ENCODE measurements around the gene DPEP1. TPM values are rescaled to one million over a fixed set of nuclear protein-coding genes. Genes with fewer than 3 reads are reported as not detected.

DPEP1 gene
- total and polyA plus RNA-seq, 4 donors = 0.26 to 8.9 (median 0.95) TPM

DNA sequence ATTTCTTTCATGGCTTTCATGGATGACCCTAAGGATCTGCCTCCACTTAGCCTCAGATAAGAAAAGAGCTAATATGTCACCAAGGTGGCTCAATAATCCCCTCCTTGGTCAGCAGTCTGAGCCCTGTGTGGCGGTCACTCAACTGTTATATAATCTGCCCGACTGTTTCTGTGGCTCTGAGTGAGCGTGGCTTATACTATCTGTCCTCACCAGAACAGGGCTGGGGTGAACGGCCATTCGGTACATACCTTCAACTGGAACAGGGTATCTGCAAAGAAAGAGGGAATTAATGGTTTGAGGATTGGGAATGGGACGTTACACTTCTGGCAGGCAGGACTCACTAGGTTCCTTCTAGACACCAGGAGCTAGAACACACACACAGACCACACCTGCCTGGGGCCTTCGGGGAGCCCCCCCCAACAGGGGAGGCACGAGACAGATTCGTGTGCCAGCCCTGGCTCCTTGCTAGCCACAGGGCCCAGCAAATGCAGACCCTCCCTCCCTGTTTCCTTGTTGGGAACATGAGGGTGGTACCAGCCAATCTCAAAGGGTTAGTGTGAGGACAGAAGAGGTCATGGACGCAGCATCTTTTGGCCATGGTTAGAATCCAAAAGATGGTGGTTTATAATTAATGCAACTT lies 40.3 kb downstream of the DPEP1 start:
- Histone ChIP-seq H3K27ac (ENCODE audit: low read depth in 1 of 2, low read length in 1 of 2) (no peak overlapping the region), H3K4me1 (ENCODE audit: control insufficient read depth in 5 of 5, insufficient read depth in 5 of 5, low read length in 5 of 5) (peaks cover 5 to 13% (median 7%) of the 10 kb centered on the region in 5 donors), H3K9ac (ENCODE audit: insufficient read depth in 1 of 2, low read length in 2 of 2) (no peak overlapping the region), H3K9me3 (ENCODE audit: control insufficient read depth in 4 of 4, insufficient read depth in 3 of 4, low read length in 3 of 4) (no peaks in the 10 kb centered on the region), H3K36me3 (ENCODE audit: control insufficient read depth in 4 of 4, insufficient read depth in 4 of 4, low read length in 4 of 4) (peaks cover 3 to 20% (median 5%) of the 10 kb centered on the region in 4 donors), H3K27me3 (ENCODE audit: control insufficient read depth in 3 of 3, insufficient read depth in 3 of 3, low read length in 2 of 3) (no peaks in the 10 kb centered on the region), H3K4me3 (no peak overlapping the region)
- TF ChIP-seq, protein P1, sequence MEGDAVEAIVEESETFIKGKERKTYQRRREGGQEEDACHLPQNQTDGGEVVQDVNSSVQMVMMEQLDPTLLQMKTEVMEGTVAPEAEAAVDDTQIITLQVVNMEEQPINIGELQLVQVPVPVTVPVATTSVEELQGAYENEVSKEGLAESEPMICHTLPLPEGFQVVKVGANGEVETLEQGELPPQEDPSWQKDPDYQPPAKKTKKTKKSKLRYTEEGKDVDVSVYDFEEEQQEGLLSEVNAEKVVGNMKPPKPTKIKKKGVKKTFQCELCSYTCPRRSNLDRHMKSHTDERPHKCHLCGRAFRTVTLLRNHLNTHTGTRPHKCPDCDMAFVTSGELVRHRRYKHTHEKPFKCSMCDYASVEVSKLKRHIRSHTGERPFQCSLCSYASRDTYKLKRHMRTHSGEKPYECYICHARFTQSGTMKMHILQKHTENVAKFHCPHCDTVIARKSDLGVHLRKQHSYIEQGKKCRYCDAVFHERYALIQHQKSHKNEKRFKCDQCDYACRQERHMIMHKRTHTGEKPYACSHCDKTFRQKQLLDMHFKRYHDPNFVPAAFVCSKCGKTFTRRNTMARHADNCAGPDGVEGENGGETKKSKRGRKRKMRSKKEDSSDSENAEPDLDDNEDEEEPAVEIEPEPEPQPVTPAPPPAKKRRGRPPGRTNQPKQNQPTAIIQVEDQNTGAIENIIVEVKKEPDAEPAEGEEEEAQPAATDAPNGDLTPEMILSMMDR (IDR thresholded peaks at IDR 0.05; ENCODE audit: control extremely low read depth, extremely low read depth) = no peak
- ATAC-seq (ENCODE audit: insufficient read depth, low FRiP score) = no peak
- DNase-seq = no peak
- WGBS, 2 donors = 91 to 92% methylated on average over 10 of the region's 10 CpGs

DNA sequence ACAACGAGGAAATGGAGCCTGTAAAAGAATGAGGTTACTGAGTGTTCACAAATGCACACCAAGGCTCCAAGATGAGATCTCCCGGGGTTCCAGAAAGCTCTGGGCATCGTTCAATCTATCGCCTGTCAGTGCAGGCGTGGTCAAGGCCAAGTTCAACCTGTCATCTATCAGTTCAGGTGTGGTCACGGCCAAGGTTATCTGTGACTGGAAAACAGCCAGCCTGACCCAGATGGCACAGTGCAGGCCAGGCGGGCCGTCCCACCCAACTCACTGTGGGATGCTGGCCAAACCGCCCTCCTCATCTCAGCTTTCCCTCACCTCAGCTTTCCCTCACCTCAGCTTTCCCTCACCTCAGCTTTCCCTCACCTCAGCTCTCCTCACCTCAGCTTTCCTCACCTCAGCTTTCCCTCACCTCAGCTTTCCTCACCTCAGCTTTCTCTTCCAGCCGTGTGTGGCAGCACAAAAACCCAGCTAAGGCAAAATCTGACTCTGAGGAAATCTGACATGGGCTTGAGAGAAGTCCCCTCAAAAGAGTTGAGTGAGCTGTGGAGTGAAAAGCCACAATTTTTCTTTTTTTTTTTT lies 41.7 kb downstream of the DPEP1 start:
- DNase-seq = no peak
- no peak for ATAC-seq (ENCODE audit: insufficient read depth, low FRiP score)
- WGBS, 2 donors = 89 to 93% methylated on average over 10 of the region's 10 CpGs
- Histone ChIP-seq H3K36me3 (ENCODE audit: control insufficient read depth in 4 of 4, insufficient read depth in 4 of 4, low read length in 4 of 4) (peaks cover 2 to 11% (median 3%) of the 10 kb centered on the region in 4 donors), H3K27me3 (ENCODE audit: control insufficient read depth in 3 of 3, insufficient read depth in 3 of 3, low read length in 2 of 3) (no peaks in the 10 kb centered on the region), H3K9me3 (ENCODE audit: control insufficient read depth in 4 of 4, insufficient read depth in 3 of 4, low read length in 3 of 4) (no peaks in the 10 kb centered on the region), H3K4me3 (no peak overlapping the region), H3K27ac (ENCODE audit: low read depth in 1 of 2, low read length in 1 of 2) (no peak overlapping the region), H3K4me1 (ENCODE audit: control insufficient read depth in 5 of 5, insufficient read depth in 5 of 5, low read length in 5 of 5) (peaks cover 5 to 19% (median 8%) of the 10 kb centered on the region in 5 donors), H3K9ac (ENCODE audit: insufficient read depth in 1 of 2, low read length in 2 of 2) (no peak overlapping the region)
- TF ChIP-seq, protein P1 (IDR thresholded peaks at IDR 0.05; ENCODE audit: control extremely low read depth, extremely low read depth) = no peak

DNA sequence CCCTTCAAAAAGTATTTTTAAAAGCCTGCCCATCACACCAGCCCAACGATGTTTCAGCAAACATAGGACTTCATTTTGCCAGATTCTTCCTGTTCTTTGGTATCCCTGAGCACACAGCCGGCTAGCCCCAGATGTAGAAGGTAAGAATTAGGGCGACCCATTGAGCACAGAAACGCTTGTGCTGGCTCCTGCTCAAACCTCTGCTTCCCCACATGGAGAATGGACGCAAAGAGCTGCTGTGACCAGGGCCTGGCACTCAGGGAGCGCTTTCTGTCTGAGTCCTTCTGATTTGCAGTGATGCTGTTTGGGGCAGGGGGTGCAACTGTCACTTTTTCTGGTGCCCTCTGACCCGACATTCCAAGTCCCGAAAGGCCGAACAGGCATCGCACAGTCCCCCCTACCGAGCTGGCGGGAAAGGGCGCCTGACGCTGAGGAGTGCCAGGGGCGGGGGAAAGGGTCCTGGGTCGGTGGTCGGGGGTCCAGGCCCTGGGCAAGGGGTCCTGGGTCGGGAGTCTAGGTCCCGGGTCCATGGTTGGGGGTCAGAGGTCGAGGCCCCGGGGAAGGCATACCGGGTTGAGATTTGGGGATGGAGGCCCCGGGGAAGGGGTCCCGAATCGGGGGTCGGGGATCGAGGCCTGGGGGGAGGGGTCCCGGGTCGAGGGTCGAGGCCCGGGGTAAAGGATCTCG lies 43.1 kb downstream of the DPEP1 start:
- Histone ChIP-seq H3K27me3 (ENCODE audit: control insufficient read depth in 3 of 3, insufficient read depth in 3 of 3, low read length in 2 of 3) (no peaks in the 10 kb centered on the region), H3K9me3 (ENCODE audit: control insufficient read depth in 4 of 4, insufficient read depth in 3 of 4, low read length in 3 of 4) (no peaks in the 10 kb centered on the region), H3K9ac (ENCODE audit: insufficient read depth in 1 of 2, low read length in 2 of 2) (peak overlapping the region in 1 of 2 donors; percentile 63), H3K36me3 (ENCODE audit: control insufficient read depth in 4 of 4, insufficient read depth in 4 of 4, low read length in 4 of 4) (peaks cover under 1 to 16% (median 8%) of the 10 kb centered on the region in 4 donors), H3K4me3 (peak overlapping the region; percentile 96), H3K4me1 (ENCODE audit: control insufficient read depth in 5 of 5, insufficient read depth in 5 of 5, low read length in 5 of 5) (peaks cover 5 to 22% (median 8%) of the 10 kb centered on the region in 5 donors), H3K27ac (ENCODE audit: low read depth in 1 of 2, low read length in 1 of 2) (no peak overlapping the region)
- 31 to 38% methylated on average over 32 of the region's 32 CpGs for WGBS, 2 donors
- ATAC-seq (ENCODE audit: insufficient read depth, low FRiP score) = no peak
- no peak for DNase-seq
- TF ChIP-seq, protein P1 (IDR thresholded peaks at IDR 0.05; ENCODE audit: control extremely low read depth, extremely low read depth) = no peak
